ENCODE results near the gene DHRS9.
"Not testable (repeated sequence)": the region's sequence is repeated elsewhere in the genome, so short reads cannot be mapped to it uniquely, and the experiment has no call there.

The DHRS9 gene

GRCh38 chr2:169095621-169096105 is 26.3 kb downstream of the DHRS9 start:
- FAIRE-seq: no peak

- FAIRE-seq: no peak
Measured at GRCh38 chr2:169104848-169105247, 35.5 kb downstream of the DHRS9 start.

- no peak for FAIRE-seq
Measured at GRCh38 chr2:169105476-169105875, 36.1 kb downstream of the DHRS9 start.

- FAIRE-seq: no peak
Measured at GRCh38 chr2:169106134-169106533, 36.8 kb downstream of the DHRS9 start.

- no peak for FAIRE-seq
Measured at GRCh38 chr2:169106563-169107545, 37.5 kb downstream of the DHRS9 start.

GRCh38 chr2:169107645-169108044 is 38.3 kb downstream of the DHRS9 start:
- FAIRE-seq: no peak

GRCh38 chr2:169108099-169108884 is 38.9 kb downstream of the DHRS9 start:
- FAIRE-seq: no peak

- peak; percentile 78 for FAIRE-seq
Measured at GRCh38 chr2:169109502-169110409, 40.4 kb downstream of the DHRS9 start.

- no peak for FAIRE-seq
Measured at GRCh38 chr2:169110419-169110818, 41.1 kb downstream of the DHRS9 start.

GRCh38 chr2:169110916-169111315 is 41.6 kb downstream of the DHRS9 start:
- no peak for FAIRE-seq

GRCh38 chr2:169112841-169113240 is 43.5 kb downstream of the DHRS9 start:
- no peak for FAIRE-seq

GRCh38 chr2:169114056-169114455 is 44.7 kb downstream of the DHRS9 start:
- no peak for FAIRE-seq

GRCh38 chr2:169116327-169116726 is 47.0 kb downstream of the DHRS9 start:
- FAIRE-seq: no peak

GRCh38 chr2:169116993-169117392 is 47.6 kb downstream of the DHRS9 start:
- FAIRE-seq: no peak

- FAIRE-seq: no peak
Measured at GRCh38 chr2:169118060-169118459, 48.7 kb downstream of the DHRS9 start.

- no peak for FAIRE-seq
Measured at GRCh38 chr2:169119123-169119760, 49.9 kb downstream of the DHRS9 start.

- FAIRE-seq: no peak
Measured at GRCh38 chr2:169119851-169120250, 50.5 kb downstream of the DHRS9 start.

GRCh38 chr2:169129703-169130243 is 60.4 kb downstream of the DHRS9 start:
- no peak for FAIRE-seq

- FAIRE-seq: peak; percentile 83
Measured at GRCh38 chr2:169131587-169132512, 62.5 kb downstream of the DHRS9 start.

GRCh38 chr2:169134272-169134671 is 64.9 kb downstream of the DHRS9 start:
- FAIRE-seq: not testable (repeated sequence)
